ENCODE results near the gene CD164L2.

CD164L2 gene

DNA sequence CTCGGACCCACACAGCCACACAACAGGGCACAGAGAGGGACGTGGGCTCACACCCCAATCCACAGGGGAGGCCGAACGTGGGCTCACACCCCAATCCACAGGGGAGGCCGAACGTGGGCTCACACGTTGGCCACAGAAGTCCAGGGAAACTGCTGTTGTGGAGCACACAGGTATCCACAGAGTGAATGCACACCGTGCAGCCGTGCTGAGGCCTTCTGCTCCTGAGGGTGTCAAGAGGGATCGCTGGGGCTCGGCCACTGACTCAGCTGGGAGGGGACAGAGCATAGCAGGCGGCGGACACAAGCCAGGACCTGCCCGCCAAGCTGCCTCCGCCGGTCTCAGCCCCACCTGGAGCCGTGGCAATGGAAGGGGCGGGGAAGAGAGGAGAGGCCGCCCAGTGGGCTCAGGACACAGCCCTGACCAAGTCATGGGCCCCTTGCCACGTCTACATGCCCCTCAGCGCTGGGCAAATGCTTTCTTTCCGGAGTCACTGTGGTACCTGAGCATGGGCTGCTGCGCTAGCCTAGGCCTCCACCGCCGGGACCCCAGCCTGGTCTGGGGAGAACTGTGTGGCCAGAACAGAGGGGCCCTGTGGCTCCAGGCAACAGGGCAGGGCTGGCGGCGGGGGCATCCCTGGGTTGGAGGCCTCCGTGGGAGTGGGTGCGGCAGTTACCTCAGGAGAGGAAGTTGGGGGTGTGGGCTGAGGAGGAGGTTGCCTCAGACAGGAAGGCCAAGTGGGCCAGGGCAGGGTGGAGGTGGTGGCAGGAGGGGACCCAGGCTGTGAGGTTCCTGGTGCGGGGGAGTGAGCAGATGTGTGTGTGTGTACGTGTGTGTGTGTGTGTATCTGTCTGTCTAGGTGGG is 40.1 kb downstream of the CD164L2 start:
- DNase-seq (ENCODE audit: low spot score) = peak; percentile 97
- ChIA-PET POLR2A (ENCODE audit: low non-redundant PET) (interaction anchor here (0.6 to 1.4 kb wide), 7 partner anchors 8 to 301 kb away, joined by 3 to 11 read pairs (median 3); no protein-coding TSS in a partner anchor), CTCF (interaction anchor here (0.7 to 1.6 kb wide), 6 partner anchors 10 to 246 kb away, joined by 3 to 9 read pairs (median 4); no protein-coding TSS in a partner anchor)
- H3K27ac ChIP-seq = peak overlapping the region; percentile 98
- TF ChIP-seq, protein P1, sequence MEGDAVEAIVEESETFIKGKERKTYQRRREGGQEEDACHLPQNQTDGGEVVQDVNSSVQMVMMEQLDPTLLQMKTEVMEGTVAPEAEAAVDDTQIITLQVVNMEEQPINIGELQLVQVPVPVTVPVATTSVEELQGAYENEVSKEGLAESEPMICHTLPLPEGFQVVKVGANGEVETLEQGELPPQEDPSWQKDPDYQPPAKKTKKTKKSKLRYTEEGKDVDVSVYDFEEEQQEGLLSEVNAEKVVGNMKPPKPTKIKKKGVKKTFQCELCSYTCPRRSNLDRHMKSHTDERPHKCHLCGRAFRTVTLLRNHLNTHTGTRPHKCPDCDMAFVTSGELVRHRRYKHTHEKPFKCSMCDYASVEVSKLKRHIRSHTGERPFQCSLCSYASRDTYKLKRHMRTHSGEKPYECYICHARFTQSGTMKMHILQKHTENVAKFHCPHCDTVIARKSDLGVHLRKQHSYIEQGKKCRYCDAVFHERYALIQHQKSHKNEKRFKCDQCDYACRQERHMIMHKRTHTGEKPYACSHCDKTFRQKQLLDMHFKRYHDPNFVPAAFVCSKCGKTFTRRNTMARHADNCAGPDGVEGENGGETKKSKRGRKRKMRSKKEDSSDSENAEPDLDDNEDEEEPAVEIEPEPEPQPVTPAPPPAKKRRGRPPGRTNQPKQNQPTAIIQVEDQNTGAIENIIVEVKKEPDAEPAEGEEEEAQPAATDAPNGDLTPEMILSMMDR (conservative IDR thresholded peaks at IDR 0.05; ENCODE audit: low read depth) = no peak

DNA sequence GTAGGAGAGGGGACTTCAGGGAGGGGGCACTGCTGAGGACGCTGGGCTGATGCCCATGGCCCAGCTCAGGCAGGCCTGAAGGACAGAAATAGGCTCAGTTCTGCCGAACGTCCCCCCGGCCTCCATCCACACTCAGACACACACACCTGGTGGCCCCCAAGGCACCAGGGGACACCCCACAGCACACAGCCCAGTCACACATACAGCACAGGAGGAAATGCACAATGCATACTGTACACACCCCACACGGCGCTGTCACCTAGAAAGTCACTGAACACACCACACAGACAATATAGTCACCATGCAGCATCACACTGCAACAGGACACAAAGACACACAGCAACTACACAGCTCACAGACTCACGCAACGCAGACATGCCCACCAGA is 40.7 kb downstream of the CD164L2 start:
- CTCF ChIA-PET = interaction anchor here (0.6 to 1.6 kb wide), 7 partner anchors 10 to 245 kb away, joined by 3 to 9 read pairs (median 4); no protein-coding TSS in a partner anchor
- POLR2A ChIA-PET (ENCODE audit: low non-redundant PET) = interaction anchor here (0.5 to 1.4 kb wide), 8 partner anchors 8 to 314 kb away, joined by 3 to 6 read pairs (median 3); no protein-coding TSS in a partner anchor
- TF ChIP-seq, protein P1 (conservative IDR thresholded peaks at IDR 0.05; ENCODE audit: low read depth) = no peak
- H3K27ac ChIP-seq = peak overlapping the region; percentile 98
- DNase-seq (ENCODE audit: low spot score) = no peak

DNA sequence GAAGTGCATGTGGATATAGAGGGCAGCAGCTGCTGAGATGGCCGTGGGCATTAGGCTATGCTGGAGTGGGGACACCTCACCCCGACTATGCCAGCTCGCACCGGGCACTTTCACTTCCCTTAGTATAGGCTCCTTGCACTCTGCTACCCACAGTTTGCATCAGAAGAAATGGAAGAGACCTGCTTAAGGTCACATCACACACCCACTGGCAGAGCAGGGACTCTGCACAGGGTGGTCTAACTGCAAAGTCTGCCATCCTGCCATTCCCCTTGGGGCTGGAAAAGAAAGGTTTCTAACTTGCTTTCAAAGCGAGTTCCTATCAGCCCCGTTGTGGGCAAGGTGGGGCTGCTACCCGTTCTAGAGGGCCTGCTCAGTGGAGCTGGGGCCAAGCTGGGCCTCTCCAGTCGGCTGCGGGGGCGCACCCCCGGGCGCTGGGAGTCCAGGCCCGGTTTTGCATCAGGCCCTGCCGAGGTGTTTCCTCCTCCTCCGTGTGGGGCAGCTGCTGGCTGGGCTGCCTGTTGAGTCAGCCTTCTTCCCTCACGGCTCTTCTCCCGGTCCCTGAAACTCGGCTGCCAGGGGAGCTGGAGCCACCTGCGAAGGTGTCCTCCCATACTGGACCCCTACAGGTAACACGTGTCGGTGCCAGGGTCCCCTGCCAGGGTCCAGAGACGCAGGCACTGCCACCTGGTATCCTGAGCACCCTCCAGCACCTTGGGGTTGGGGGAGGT is 41.4 kb downstream of the CD164L2 start, which contains the start of gene SYTL1:
Gene SYTL1 (plus strand): TSS at position 498 of the 728 bp plus-strand sequence. CDS start 3,313 bp downstream, outside the sequence.
- TF ChIP-seq, protein P1 (conservative IDR thresholded peaks at IDR 0.05; ENCODE audit: low read depth) = no peak
- ChIA-PET CTCF (interaction anchor here (0.6 to 1.4 kb wide), 6 partner anchors 9 to 245 kb away, joined by 3 to 9 read pairs (median 4); no protein-coding TSS in a partner anchor), POLR2A (ENCODE audit: low non-redundant PET) (interaction anchor here (0.5 to 1.4 kb wide), 9 partner anchors 7 to 314 kb away, joined by 3 to 6 read pairs (median 3); no protein-coding TSS in a partner anchor)
- H3K27ac ChIP-seq = peak within 1 kb of the TSS; percentile 98
- DNase-seq (ENCODE audit: low spot score) = peak; percentile 84

DNA sequence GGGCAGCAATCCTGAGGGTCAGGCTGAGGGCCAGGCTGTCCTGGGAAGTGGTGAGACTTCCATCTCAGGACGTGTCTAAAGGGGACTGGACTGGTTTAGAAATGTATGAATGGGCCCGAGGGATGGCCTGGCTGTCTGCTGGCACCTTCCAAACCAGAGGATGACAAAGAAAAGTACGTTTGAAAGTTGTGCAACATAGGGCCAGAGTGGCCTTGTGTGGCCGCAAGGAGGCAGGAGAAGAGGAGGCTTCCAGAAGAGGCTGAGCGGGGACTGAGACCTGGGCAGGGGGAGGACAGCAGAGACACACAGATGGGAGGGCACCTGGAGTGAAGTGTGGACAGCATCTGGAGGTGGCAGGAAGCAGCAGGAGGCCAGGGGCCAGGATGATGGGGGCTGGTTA is 43.9 kb downstream of the CD164L2 start:
- POLR2A ChIA-PET (ENCODE audit: low non-redundant PET) = no interaction called here
- CTCF ChIA-PET = interaction anchor here (0.6 to 0.7 kb wide), 2 partner anchors 60 to 1910 kb away, joined by 3 to 4 read pairs; no protein-coding TSS in a partner anchor
- no peak for DNase-seq (ENCODE audit: low spot score)
- TF ChIP-seq, protein P1 (conservative IDR thresholded peaks at IDR 0.05; ENCODE audit: low read depth) = no peak
- peak overlapping the region; percentile 98 for H3K27ac ChIP-seq

DNA sequence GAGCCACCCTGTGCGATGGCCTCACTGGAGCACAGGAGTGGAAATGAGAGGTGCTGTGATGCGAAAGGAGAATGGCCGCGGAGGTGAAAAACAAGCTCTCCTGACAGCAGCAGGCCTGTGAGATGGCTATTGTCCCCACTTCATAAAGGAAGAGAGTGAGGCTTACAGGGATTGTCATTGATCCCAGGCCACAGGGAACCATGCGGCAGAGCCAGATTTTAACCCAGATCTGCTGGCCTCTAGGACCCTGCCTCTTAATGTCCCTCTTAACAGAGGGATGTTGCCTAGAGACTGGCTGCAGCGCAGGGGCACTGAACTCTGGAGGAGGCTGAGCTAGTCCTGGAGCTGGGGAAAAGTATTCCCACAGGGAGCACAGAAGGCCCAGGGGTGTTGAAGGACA is 44.4 kb downstream of the CD164L2 start:
- ChIA-PET POLR2A (ENCODE audit: low non-redundant PET) (no interaction called here), CTCF (interaction anchor here (0.6 kb wide), 1 partner anchor 1909 kb away, joined by 4 read pairs; no protein-coding TSS in a partner anchor)
- no peak for DNase-seq (ENCODE audit: low spot score)
- H3K27ac ChIP-seq = peak overlapping the region; percentile 98
- TF ChIP-seq, protein P1 (conservative IDR thresholded peaks at IDR 0.05; ENCODE audit: low read depth) = no peak

DNA sequence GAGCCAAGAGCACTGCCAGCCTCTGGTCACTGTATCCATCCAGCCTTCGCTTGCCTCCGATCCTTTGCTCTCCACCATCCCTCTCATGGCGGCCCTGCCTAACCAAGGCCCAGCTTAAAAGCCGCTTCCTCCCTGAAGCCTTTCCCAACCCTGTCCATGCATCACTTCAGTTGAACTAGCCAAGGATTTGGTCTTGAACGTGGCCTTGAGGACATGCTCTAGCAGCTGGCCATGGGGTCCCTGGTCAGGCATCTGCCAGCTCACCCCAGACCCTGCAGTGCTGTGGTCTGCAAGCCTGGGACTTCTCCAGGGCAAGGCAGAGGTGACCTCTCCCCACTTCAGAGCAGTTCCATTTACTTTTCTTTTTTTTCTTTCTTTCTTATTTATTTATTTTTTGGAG is 46.4 kb downstream of the CD164L2 start:
- CTCF ChIA-PET = interaction anchor here (0.5 to 1.5 kb wide), 5 partner anchors 15 to 450 kb away, joined by 3 to 10 read pairs (median 3); partner anchors contain the start of gene MAP3K6
- TF ChIP-seq, protein P1 (conservative IDR thresholded peaks at IDR 0.05; ENCODE audit: low read depth) = no peak
- DNase-seq (ENCODE audit: low spot score) = no peak
- POLR2A ChIA-PET (ENCODE audit: low non-redundant PET) = no interaction called here
- peak overlapping the region; percentile 98 for H3K27ac ChIP-seq
